Esophagus squamous epithelium (tissue), 4 donors: Measurements from ENCODE around the gene KRTAP12-3.

Source experiments
- CTCF ChIP-seq, 6 experiments: fragments of 450-650 bp in 4 of 6; fragments of 200-600 bp in 2 of 6; sonication (generic) in 2 of 6; IDR thresholded peaks; one replicate each; pipeline ENCODE4 v1.5.1; 2016 to 2019; ENCODE audit warnings: antibody characterized with exemption in 6 of 6, mild to moderate bottlenecking in 4 of 6, moderate library complexity in 4 of 6
- POLR2A ChIP-seq, 4 donors: fragments of 450-650 bp; IDR thresholded peaks; one replicate each; pipeline ENCODE4 v1.6.1; 2017; ENCODE audit warnings: antibody characterized with exemption in 4 of 4, mild to moderate bottlenecking in 4 of 4, moderate library complexity in 3 of 4

GRCh38 chr21:44615911-44616590, 41.7 kb upstream of the KRTAP12-3 start:
- TF ChIP-seq CTCF (IDR thresholded peaks at IDR 0.05) (no peak), POLR2A (IDR thresholded peaks at IDR 0.05) (no peak)
